NCI-H2196 (cell line): ENCODE results near the gene KIRREL3.
A peak's percentile ranks its signal among the peaks of the same experiment; 100 is the strongest.

Experiments used
- DNase-seq: peaks from one replicate; lab custom pipeline; 2025; ENCODE audit not compliant: unreplicated experiment; lab: John Stamatoyannopoulos, UW

The KIRREL3 gene

DNA sequence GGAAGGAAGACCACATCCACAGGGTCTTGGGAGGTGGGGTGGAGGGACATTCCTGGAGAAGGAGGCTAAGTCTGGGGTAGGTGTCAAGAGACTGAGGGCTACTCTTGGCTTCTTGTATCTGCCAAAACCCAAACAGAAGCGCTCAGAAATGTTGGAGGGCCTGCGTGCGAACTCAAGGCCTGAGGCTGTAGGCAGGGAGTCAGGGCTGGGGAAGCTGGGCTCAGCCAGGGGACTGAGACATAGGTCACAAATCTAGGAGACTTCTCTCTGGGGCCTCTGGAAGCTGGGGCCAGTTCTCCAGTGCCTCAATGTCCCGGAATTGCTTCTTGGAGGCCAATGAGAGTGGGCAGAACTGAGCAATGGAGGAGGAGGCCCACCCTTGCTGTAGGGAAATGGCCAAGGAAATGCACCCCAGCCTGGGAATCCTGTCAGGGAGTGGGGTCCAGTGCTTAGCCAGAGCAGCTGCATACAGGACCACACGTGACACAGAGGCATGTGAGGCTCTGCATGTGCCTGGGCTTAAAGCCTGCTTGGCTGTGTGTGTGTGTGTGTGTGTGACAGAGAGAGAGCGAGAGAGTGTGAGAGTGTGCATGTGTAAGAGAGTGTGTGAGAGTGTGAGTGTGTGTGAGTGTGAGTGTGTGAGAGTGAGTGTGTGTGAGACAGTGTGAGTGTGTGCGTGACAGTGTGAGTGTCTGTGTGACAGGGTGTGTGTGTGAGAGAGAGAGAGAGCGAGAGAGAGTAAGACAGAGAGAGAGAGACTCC is 503.8 kb downstream of the KIRREL3 start:
- no peak for DNase-seq

DNA sequence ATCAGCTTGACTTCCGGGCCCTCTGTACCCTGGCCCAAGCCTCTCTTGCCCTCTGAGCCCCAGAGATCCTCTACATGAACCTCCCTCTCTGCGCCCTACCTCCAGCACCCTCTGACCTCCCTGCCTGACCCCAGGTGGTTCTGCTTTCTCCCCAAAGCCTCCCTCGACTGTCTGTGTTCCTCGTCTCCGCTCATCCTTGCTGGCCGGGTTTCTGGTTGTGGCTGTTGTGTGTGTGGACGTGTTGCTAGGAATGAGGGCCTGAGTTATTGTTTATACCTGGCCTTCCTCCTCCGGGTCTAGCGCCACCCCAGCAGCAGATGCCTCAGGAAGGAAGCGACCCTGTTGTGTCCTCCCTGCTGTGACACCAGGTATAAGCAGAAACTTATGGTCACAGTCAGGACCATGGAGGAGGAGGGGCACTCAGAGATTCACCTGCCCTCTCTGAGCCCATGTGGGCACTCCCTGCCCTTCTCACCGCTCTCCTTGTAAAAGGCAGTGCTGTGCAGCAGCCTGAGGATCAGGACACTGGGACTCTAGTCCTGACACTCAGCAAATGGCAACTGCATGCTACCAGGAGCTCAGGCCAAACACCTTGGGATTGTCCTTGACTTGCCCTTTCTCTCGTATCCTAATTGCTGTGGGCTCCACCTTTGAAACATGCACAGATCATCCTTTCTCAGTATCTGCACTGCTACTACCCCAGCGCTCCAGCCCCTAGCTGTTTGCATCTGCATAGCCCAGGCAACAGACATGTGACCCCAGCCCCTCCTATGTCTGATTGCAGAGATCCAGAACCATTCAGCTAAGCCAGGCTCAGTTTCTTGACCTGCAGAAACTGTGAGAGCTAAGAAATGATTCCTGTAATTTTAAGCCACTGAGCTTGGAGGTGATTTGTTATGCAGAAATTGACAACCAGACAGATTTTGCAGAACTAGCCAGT is 505.0 kb downstream of the KIRREL3 start:
- no peak for DNase-seq

DNA sequence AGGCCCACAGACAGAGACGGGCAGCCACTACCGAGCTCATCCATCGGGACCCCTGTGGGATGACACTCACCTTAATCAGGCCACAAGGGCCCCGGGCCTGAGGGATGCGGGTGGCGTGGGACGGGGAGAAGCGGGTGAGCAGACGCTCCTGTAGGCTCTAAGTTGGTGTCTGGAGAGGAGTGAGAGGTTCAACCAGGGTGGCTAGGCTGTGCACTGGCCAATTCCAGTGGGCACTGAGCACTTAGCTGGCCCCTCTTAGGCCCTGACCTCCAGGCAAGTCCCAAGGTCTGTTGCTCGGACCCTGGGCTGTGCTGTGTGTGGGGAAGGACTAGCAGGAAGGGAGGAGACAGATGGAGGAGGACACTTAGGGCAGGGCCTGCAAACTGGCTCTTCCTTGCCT is 505.7 kb downstream of the KIRREL3 start:
- no peak for DNase-seq

DNA sequence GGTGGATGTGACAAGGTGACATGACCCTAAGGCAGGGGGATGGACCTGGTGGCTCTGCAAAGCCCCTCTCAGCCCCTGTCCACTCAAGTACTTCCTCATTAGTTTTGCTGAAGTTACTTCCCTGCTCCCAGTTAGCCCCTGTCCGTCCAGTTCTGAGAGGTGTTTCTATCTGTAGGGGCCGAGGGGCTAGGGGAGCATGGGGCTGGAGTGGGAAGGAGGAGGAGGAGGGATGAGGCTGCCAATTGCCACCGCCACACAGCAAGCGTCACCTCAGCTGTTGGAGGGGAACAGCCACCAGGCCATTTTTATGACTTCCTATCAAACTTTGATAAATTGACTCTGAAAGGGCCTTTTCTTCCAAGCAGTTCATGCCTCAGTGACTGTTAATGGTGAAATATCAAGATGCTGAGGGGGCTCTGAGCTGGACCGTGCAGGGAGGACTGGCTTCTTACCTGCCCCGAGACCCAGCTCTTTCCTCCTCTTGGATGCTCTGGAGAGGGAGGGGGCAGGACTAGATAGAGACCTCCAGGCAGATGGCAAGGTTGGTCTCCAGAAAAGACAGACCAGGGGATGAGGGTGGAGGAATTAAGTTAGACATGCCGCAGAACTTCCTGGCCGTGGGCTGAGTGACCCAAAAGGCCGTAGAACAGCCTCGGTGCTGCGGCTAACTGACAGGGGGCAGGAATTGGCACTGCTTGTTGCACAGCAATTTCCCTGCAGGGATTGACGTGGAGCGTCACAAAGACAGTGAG is 508.1 kb downstream of the KIRREL3 start:
- no peak for DNase-seq

DNA sequence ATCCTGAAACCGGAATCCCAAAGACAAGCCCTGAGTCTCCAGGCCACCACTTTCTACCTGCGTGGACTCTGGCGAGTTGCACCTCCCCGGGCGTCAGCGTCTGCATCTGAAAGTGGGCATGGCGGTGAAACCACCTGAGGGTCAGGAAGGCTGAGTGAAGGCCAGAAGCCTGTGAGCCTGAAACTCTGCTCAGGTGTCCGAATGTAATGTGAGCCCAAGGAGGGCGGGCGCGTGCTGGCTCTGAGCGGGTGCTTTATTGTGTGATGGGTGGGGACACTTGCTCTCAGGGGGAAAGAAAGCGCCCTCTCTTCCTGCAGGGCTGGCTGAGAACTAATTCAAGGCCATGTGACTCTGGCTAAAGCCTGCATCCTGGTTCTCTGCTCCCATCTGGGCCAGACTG is 509.5 kb downstream of the KIRREL3 start:
- no peak for DNase-seq

DNA sequence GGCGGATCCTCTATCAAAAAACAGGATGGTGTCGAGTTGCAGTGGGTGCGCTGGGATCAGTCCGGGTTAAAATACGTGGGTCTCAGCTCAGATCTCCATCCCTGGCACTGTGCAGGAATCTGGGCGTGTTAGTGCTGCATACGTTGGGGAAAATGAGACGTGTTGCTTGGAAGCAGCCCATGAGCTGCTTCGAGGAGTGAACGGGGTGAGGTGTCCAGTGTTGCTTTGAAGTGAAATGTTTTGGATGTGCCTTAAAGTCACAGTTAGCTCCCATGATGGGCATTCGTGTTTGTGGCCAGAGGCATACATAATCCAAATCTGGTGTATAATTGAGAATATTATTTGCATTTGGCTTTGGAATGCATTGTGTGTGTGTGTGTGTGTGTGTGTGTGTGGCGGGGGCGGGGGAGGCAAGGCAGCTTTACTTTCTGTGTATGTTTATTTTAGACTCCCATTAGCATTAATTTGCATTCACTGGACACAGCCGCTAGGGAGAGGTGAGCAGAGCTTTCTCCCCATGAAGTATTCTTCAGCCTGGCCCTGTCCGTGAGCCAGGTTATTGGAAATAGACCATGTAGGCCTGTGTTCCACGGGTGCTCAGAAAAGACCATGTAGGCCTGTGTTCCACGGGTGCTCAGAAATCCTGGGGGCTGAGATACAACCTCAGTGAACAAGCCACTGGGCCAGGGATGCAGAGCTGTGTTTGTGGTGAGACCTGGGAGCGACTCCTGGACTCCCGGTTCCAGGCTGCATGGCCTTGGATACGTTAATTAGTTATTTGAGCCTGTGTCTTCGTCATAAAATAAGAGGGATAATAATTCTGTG is 510.5 kb downstream of the KIRREL3 start:
- no peak for DNase-seq

DNA sequence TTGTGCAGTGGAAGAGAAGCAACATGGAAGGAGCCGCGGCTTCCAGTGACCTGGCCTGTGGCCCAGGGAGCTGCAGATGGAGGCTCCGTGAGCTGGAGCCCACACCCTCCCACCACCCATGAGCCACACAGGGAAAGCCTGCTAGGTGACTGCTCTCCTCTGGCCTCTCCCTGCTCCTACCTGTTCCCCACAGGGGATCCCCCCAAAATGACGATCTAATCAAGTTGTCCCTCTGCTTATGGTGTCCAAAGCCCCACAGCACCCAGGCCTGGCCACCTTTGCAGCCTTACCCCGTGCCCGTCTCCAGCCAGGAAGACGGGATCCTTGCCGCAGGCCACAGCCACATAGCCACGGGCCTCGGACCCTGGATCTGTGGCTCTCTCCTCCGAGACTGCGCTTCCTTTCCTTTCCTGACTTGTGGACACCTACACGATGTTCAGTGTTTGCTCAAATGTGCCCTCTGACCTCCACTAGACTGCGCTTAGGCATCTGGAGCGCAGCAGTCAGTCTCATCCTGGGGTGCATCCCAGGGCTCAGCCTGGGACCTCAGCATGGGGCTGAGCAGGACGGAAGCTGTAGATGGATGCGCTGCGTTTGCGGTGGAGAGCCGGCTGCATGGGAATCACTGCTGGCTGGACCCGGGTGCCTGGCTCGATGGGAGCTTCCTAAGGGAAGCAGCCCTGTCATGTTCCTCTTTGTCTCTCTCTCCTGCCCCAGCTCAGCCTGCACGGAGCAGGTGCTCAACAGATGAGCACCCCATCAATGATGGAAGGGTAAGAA is 511.8 kb downstream of the KIRREL3 start:
- no peak for DNase-seq

DNA sequence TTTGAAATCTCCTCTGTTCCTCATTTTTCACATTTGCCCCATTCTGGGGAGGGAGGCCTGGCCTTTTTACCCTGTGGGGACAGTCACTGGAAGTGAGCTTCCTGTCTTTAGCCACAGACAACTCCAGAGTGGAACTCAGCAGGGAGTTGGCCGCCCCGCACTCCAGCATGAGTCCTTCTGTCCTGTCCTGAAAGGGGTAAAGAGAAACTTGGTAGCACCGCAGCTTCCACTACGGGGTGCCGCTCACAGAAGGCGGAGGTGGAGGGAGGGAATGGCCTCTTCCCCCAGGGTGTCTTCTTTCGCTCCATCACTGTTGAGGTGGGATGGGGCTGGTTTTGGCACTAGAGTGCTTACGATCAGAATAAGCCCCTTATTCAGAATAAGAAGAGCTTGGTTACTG is 512.9 kb downstream of the KIRREL3 start:
- no peak for DNase-seq

DNA sequence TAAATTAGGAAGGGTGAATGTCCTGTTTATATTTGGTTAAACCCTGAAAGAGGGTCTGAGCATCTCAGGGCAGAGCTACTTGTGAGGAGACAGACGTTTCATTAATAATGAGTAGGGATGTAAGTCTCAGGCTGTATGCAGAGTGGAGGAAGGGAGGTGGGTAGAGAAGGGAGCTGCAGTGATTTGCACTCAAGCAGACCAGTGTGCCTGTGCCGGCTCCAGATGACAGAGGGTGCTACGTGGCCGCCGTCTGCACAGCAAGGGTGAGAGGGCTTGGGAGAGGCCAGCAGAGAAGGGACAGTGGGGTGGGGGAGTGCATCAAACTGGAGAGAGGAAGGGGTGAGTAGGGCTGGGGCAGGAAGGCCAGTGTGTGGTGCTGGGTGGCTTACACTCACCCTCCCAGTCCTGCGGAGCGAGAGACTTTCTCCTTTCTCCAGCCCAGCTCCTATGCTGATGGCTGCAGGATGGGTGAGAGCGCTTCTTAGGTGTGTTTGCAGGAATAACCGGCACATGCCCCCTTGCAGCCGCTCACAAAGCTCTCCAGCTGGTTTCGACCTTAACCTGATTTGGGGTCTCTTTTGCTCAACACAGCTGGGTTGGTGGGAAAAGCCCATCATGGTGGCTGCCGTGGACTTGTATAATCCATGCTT is 514.5 kb downstream of the KIRREL3 start:
- no peak for DNase-seq

DNA sequence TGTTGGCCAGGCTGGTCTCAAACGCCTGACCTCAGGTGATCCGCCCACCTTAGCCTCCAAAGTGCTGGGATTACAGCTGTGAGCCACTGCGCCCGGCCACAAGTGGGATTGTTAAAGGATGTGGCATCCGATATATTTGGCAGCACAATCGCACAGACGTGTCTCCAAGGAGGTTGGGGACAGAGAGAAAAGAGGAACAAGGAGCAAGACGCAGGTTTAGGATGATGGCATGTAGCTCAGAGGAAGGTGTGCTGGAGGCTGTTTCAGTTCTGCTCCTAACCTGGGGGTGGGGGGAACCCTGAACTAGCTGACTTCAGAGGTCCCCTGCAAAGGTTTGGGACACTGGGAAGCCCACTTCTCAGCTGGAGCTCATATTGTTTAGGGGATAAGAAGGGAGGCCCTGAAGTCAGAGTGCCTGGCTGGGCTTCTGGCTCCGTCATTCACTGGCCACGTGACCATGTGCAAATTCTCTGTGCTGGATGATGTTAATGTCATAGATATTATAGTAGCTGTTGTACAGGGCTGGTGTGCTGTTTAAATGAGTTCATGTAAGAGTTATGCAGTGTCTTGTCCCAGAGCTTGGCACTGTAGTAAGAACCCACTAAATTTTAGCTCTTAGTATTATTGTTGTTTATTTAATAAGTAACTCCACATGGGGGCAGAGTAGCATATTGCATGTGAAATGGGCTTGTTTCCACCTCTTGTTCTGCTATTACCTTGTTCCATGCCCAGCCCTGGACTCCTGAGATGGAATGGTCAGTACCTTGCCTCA is 515.4 kb downstream of the KIRREL3 start:
- peak; percentile 31 for DNase-seq

DNA sequence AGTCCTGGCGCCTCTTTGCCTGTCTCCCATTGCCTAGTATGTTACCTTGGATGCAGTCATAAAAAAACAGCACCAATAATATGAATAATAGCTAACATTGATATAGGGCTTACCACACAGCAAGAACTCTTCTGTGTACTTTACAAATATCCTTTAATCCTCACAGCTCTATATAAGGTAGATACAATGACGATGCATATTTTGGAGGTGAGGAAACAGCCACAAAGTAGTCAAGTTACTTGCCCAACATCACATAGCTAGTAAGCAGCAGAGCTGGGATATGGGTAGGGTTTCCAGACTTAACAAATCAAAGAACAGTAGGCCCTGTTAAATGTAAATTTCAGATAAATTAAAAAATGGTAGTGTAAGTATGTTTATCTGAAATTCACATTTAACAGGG is 516.3 kb downstream of the KIRREL3 start:
- no peak for DNase-seq

DNA sequence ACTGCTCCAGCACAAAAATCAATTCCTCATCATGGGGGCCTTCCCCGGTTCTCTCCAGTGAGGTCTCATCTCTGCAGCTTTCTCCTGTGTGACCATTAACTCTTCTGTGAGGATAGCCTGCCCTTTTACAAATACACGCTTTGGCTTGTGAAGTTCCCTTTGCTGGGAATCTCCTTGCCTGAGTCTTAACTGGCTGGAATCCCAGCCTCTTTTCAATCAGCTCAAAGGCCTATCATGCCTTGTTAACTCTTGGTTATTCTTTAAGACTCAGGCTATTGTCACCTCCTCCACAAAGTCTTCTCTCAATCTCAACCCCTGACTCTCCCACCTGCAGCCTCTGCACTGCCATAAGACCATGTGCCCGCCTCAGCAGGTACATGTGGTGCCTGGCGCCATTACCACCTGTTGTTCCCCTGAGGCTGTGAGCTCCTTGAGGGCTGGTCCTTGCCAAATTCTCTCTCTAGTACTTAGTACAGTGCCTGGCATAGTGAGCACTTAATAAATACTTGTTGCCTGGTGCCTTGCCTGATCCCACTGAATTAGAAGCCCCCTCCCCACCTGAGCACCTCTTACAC is 516.9 kb downstream of the KIRREL3 start:
- no peak for DNase-seq

DNA sequence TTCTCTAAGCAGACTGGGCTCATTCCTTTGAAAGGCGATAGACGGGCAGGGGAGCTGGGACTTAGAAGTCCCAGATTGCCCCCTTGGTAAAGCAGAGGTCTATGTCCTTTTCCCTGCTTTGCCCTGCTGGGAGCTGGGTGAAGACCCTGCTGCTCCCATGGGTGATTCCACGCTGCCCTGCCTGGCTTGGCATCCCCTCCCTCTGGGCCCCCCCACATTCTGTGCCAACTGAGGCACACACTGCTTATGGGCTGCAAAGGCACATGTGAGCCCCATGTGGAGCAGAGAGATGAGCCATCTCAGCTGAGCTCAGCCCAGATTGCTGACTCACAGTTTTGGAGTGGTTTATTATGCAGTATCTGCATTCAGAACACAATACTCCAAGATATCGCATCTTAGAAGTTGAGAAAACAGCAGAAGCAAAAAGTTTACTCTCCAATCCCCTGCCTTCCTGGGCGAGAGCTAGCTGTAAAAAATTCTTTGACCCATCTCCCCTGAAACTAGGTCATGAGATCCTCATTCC is 517.9 kb downstream of the KIRREL3 start:
- no peak for DNase-seq

DNA sequence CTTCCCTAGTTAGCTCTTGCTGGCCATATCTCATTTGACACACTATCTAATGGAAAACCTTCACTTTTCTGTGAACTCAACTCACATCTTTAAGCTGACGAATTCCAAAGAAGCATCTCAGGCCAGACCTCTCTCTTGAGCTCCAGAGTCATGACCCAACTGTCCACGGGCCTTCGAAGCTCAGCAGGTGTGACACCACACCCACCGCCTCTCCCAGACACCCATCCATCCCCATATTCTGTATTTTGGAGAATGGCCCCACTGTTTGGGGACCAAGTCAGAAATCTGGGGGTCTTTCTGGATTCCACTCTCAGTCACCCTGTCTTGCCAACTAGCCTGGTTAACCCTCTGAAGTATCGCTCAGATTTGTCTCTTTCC is 519.3 kb downstream of the KIRREL3 start:
- DNase-seq, result no peak

DNA sequence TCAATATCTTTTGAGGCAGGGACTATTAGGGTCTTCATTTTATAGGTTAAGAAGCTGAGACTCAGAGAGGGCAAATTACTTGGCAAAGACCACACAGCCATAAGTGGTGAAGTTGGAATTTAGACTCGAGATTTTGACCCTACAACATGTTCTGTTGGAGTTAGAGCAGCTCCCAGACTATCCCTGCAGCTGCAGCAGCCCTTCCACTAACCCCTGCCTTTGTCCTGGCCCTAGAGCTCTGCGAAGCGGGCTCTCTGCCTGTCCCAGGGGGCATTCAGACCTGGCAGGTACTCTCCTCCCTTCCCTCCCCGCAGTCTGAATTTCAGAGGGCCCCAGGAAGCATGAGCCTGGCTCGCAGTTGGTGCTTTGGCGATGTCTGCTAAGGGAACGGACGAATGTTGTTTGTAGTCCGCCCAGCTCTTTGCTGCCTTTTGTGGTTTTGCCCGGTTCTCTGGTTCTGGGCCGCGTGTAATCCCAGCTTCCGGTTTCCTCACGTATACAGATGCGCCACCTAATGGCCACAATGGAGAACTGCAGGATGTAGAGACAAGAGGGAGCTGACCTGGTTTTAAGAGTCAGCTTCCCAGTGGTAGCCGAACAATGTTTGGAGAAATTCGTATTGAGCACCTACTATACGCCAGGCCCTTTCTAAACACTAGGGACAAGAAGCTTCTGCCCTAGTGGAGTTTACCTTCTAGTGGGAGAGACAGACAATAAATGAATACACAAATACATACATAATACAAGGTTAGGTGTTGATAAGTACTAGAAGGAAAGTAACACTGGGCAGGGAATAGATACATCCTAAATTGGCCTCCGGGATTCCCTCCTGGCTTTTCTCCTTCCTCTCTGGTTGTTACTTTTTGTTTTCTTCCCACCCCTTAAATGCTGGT is 519.9 kb downstream of the KIRREL3 start:
- peak; percentile 91 for DNase-seq

DNA sequence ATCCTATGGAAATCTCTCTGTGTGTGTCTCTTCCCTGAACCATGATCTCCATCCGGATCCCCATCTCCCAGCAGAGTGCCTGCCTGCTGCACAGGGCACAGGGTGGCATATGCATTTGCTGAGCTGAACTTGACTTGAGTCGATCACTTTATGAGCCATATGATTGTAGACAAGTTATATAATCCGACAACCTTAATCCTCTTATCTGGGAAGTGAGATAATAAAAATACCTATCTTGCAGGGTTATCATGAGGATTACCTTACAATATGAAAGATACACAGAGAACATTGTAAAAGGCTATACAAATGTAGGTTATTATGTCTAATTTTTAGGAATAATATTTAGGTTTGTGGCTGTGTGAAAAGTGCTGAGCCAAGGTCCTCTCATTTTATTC is 520.6 kb downstream of the KIRREL3 start:
- no peak for DNase-seq
